GM21447 (cell line): ENCODE data around the gene IL21.
"Not testable (repeated sequence)": the region's sequence is repeated elsewhere in the genome, so short reads cannot be mapped to it uniquely, and the experiment has no call there.

Experiments used
- ATAC-seq: cut with Tn5 transposase; IDR thresholded peaks from one replicate; pipeline ENCODE4 v1.9.1; 2021; ENCODE audit not compliant: unreplicated experiment

The IL21 gene

GRCh38 chr4:122583906-122584305, 37.0 kb downstream of the IL21 start:
- no peak for ATAC-seq

GRCh38 chr4:122577808-122578781, 42.8 kb downstream of the IL21 start:
- peak; percentile 70 for ATAC-seq

GRCh38 chr4:122577189-122577553, 43.7 kb downstream of the IL21 start:
- no peak for ATAC-seq

GRCh38 chr4:122576261-122577188, 44.3 kb downstream of the IL21 start:
- no peak for ATAC-seq

- not testable (repeated sequence) for ATAC-seq
These were observed 46.5 kb downstream of the IL21 start for GRCh38 chr4:122574347-122574746.

- ATAC-seq = no peak
These were observed 58.4 kb downstream of the IL21 start for GRCh38 chr4:122562449-122562848.
